Mesendoderm (in vitro differentiated cells): Measurements from ENCODE around the gene MBOAT1.

ENCODE experiments used
- DNase-seq: peaks from one replicate; pipeline ENCODE4 v3.0.0; 2013
- H2AK5ac ChIP-seq: 2 replicates; pipeline ENCODE4 v1.6.1; 2013; ENCODE audit warnings: low read length, inconsistent platforms
- H2BK120ac ChIP-seq: 2 replicates; pipeline ENCODE4 v1.6.1; 2013; ENCODE audit warnings: low read depth, mild to moderate bottlenecking, low read length, moderate library complexity, mixed read lengths
- H2BK15ac ChIP-seq: replicated peaks from 2 replicates; pipeline ENCODE4 v1.6.1; 2013; ENCODE audit warnings: low read depth, mild to moderate bottlenecking, moderate library complexity
- H2BK5ac ChIP-seq: 2 replicates; pipeline ENCODE4 v1.6.1; 2013; ENCODE audit warnings: low read length, inconsistent platforms
- H3K18ac ChIP-seq: 2 replicates; pipeline ENCODE4 v1.6.1; 2013; ENCODE audit warnings: mild to moderate bottlenecking, low read length, mixed read lengths
- H3K23ac ChIP-seq: one replicate; pipeline ENCODE4 v1.6.1; 2013; ENCODE audit warnings: low read length
- H3K27ac ChIP-seq: 2 replicates; pipeline ENCODE4 v1.5.1; 2013; ENCODE audit warnings: low read depth, mild to moderate bottlenecking, inconsistent platforms, low read length, moderate library complexity
- H3K27me3 ChIP-seq: 2 replicates; pipeline ENCODE4 v1.6.1; 2013; ENCODE audit warnings: low read length, control low read depth, mild to moderate bottlenecking, inconsistent platforms; ENCODE audit not compliant: insufficient read depth, poor library complexity
- H3K36me3 ChIP-seq: 2 replicates; pipeline ENCODE4 v1.6.1; 2013; ENCODE audit warnings: low read length, inconsistent platforms; ENCODE audit not compliant: control insufficient read depth, insufficient read depth
- H3K4ac ChIP-seq: one replicate; pipeline ENCODE4 v1.6.1; 2013; ENCODE audit warnings: low read depth, mild to moderate bottlenecking, low read length, moderate library complexity
- H3K4me1 ChIP-seq: 2 replicates; pipeline ENCODE4 v1.6.1; 2013; ENCODE audit warnings: low read depth, low read length, inconsistent platforms; ENCODE audit not compliant: control insufficient read depth
- H3K4me2 ChIP-seq: 2 replicates; pipeline ENCODE4 v1.6.1; 2013; ENCODE audit warnings: low read length
- H3K4me3 ChIP-seq: 2 replicates; pipeline ENCODE4 v1.5.1; 2013; ENCODE audit warnings: mild to moderate bottlenecking, low read length
- H3K56ac ChIP-seq: one replicate; pipeline ENCODE4 v1.6.1; 2013; ENCODE audit warnings: low read length
- H3K79me1 ChIP-seq: 2 replicates; pipeline ENCODE4 v1.6.1; 2013; ENCODE audit warnings: low read length, inconsistent platforms
- H3K79me2 ChIP-seq: 2 replicates; pipeline ENCODE4 v1.6.1; 2013; ENCODE audit warnings: mild to moderate bottlenecking, low read length; ENCODE audit not compliant: control insufficient read depth, insufficient read depth
- H3K9ac ChIP-seq: 2 replicates; pipeline ENCODE4 v1.6.1; 2013; ENCODE audit warnings: low read length, inconsistent platforms
- H4K5ac ChIP-seq: one replicate; pipeline ENCODE4 v1.6.1; 2013; ENCODE audit warnings: low read length
- H4K8ac ChIP-seq: one replicate; pipeline ENCODE4 v1.6.1; 2013; ENCODE audit warnings: low read depth, mild to moderate bottlenecking, control low read depth, low read length, moderate library complexity
- WGBS: extraction: QIAGEN DNeasy Blood & Tissue Kit; methylation state at CpG from one replicate; pipeline ENCODE4 v1.1.7; 2013; ENCODE audit warnings: low lambda C conversion rate, missing lambda C conversion rate; ENCODE audit not compliant: insufficient coverage; ENCODE audit errors: extremely low coverage; 5-methylcytosine and 5-hydroxymethylcytosine counted together

The MBOAT1 gene

GRCh38 chr6:20126102-20126752, 86.0 kb downstream of the MBOAT1 start:
- no peak overlapping the region for H2BK120ac ChIP-seq
- H3K23ac ChIP-seq = no peak overlapping the region
- no peak overlapping the region for H4K8ac ChIP-seq
- H3K4me2 ChIP-seq = no peak overlapping the region
- no peak overlapping the region for H3K4me3 ChIP-seq
- no peak overlapping the region for H2BK5ac ChIP-seq
- no peaks in the 10 kb centered on the region for H3K79me1 ChIP-seq
- no peaks in the 10 kb centered on the region for H3K27me3 ChIP-seq
- no peak overlapping the region for H3K18ac ChIP-seq
- H2AK5ac ChIP-seq = no peak overlapping the region
- no peak overlapping the region for H3K27ac ChIP-seq
- H2BK15ac ChIP-seq = no peak overlapping the region
- H3K9ac ChIP-seq = no peak overlapping the region
- DNase-seq = no peak
- WGBS = no CpG with 5 or more reads among the region's 3 CpGs
- no peak overlapping the region for H4K5ac ChIP-seq
- no peak overlapping the region for H3K56ac ChIP-seq
- no peaks in the 10 kb centered on the region for H3K36me3 ChIP-seq
- no peaks in the 10 kb centered on the region for H3K79me2 ChIP-seq
- no peak overlapping the region for H3K4ac ChIP-seq
- peaks cover 2% of the 10 kb centered on the region for H3K4me1 ChIP-seq

- Histone ChIP-seq H2BK15ac (no peak overlapping the region), H3K4me1 (peaks cover 2% of the 10 kb centered on the region), H3K36me3 (no peaks in the 10 kb centered on the region)
Measured at GRCh38 chr6:20124545-20124944, 87.7 kb downstream of the MBOAT1 start.

GRCh38 chr6:20119485-20119884, 92.8 kb downstream of the MBOAT1 start:
- H3K79me2 ChIP-seq = no peaks in the 10 kb centered on the region
- no peak overlapping the region for H2BK120ac ChIP-seq
- H3K18ac ChIP-seq = no peak overlapping the region
- H2AK5ac ChIP-seq = no peak overlapping the region
- no CpG with 5 or more reads among the region's 6 CpGs for WGBS
- no peak overlapping the region for H2BK15ac ChIP-seq
- H2BK5ac ChIP-seq = no peak overlapping the region
- DNase-seq = no peak
- no peaks in the 10 kb centered on the region for H3K4me1 ChIP-seq
- no peaks in the 10 kb centered on the region for H3K79me1 ChIP-seq
- no peak overlapping the region for H4K5ac ChIP-seq
- H3K4me2 ChIP-seq = no peak overlapping the region
- H3K36me3 ChIP-seq = no peaks in the 10 kb centered on the region
- no peak overlapping the region for H3K27ac ChIP-seq
- no peak overlapping the region for H3K4ac ChIP-seq
- no peak overlapping the region for H3K56ac ChIP-seq
- no peak overlapping the region for H3K9ac ChIP-seq
- H4K8ac ChIP-seq = no peak overlapping the region
- no peak overlapping the region for H3K4me3 ChIP-seq
- no peak overlapping the region for H3K23ac ChIP-seq
- no peaks in the 10 kb centered on the region for H3K27me3 ChIP-seq

More at GRCh38 chr6:20124545-20124944, 87.7 kb downstream of the MBOAT1 start:
- Histone ChIP-seq H2BK5ac (no peak overlapping the region), H3K27ac (no peak overlapping the region), H3K23ac (no peak overlapping the region), H3K4ac (no peak overlapping the region), H3K9ac (no peak overlapping the region), H3K79me2 (no peaks in the 10 kb centered on the region), H3K79me1 (no peaks in the 10 kb centered on the region), H3K56ac (no peak overlapping the region), H3K27me3 (no peaks in the 10 kb centered on the region), H2BK120ac (no peak overlapping the region), H4K8ac (no peak overlapping the region), H3K4me3 (no peak overlapping the region), H2AK5ac (no peak overlapping the region), H3K18ac (no peak overlapping the region), H4K5ac (no peak overlapping the region), H3K4me2 (no peak overlapping the region)
- WGBS = no CpG with 5 or more reads among the region's 3 CpGs
- DNase-seq = no peak

DNA sequence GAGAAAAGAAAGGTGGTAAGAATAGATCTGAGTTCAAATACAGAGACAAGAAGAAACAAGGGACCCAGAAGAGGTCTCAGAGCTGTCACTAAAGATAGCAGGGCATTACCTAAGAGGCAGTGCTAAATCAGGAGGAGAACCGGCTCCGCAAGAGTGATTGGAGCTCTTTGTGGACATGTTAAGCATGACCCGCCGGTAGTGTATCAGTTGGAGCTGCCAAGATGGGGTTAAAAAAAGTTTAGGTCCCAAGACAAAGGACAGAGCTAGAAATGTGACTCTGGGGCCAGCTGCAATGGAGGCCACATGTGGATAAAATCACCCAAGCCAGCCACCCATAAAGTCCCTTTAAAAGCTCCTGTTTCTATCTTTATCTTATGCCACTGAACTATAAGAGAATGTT, 93.4 kb downstream of the MBOAT1 start:
- Histone ChIP-seq H3K27me3 (no peaks in the 10 kb centered on the region), H3K79me2 (no peaks in the 10 kb centered on the region), H4K5ac (no peak overlapping the region), H2AK5ac (no peak overlapping the region), H3K27ac (no peak overlapping the region), H3K23ac (no peak overlapping the region), H3K79me1 (no peaks in the 10 kb centered on the region), H3K9ac (no peak overlapping the region), H3K36me3 (no peaks in the 10 kb centered on the region), H3K4me1 (no peaks in the 10 kb centered on the region), H3K18ac (no peak overlapping the region), H2BK5ac (no peak overlapping the region), H2BK120ac (no peak overlapping the region), H2BK15ac (no peak overlapping the region), H4K8ac (no peak overlapping the region), H3K56ac (no peak overlapping the region), H3K4ac (no peak overlapping the region), H3K4me2 (no peak overlapping the region), H3K4me3 (no peak overlapping the region)
- no CpG with 5 or more reads among the region's 4 CpGs for WGBS
- DNase-seq = no peak

DNA sequence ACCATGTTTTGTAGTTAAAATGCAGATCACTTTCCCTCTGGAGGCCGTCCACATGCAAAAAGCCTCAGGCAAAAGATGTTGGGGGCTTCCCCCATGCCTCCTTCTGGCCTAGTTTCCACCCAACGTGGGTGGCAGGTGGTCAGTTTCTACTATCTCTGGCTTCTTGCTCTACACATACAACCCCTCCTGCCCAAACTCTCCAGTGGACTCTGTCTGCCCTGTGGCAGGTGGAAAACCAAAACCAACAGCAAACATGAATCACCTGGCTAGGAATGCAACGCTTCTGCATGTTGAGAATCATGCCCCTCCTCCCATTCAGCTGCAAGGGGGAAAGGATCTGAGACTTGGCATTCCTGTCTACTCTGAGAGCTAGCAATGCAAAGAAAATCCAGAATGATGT, 94.8 kb downstream of the MBOAT1 start:
- Histone ChIP-seq H3K9ac (no peak overlapping the region), H2BK5ac (no peak overlapping the region), H3K79me2 (no peaks in the 10 kb centered on the region), H3K4me1 (no peaks in the 10 kb centered on the region), H4K5ac (no peak overlapping the region), H3K23ac (no peak overlapping the region), H3K4ac (no peak overlapping the region), H3K56ac (no peak overlapping the region), H3K4me2 (no peak overlapping the region), H2BK120ac (no peak overlapping the region), H2AK5ac (no peak overlapping the region), H3K79me1 (no peaks in the 10 kb centered on the region), H3K18ac (peak overlapping the region; percentile 14), H2BK15ac (no peak overlapping the region), H3K36me3 (no peaks in the 10 kb centered on the region), H3K4me3 (no peak overlapping the region), H3K27ac (no peak overlapping the region), H4K8ac (no peak overlapping the region), H3K27me3 (no peaks in the 10 kb centered on the region)
- WGBS = no CpG with 5 or more reads among the region's 3 CpGs
- peak; percentile 88 for DNase-seq

GRCh38 chr6:20116792-20117191, 95.5 kb downstream of the MBOAT1 start:
- Histone ChIP-seq H2BK5ac (no peak overlapping the region), H3K56ac (no peak overlapping the region), H3K4me3 (no peak overlapping the region), H3K9ac (no peak overlapping the region), H3K4me1 (no peaks in the 10 kb centered on the region), H3K79me1 (no peaks in the 10 kb centered on the region), H3K23ac (no peak overlapping the region), H2BK15ac (no peak overlapping the region), H3K36me3 (no peaks in the 10 kb centered on the region), H2AK5ac (no peak overlapping the region), H3K4ac (no peak overlapping the region), H3K27me3 (no peaks in the 10 kb centered on the region), H3K4me2 (no peak overlapping the region), H2BK120ac (no peak overlapping the region), H3K79me2 (no peaks in the 10 kb centered on the region), H3K18ac (no peak overlapping the region), H3K27ac (no peak overlapping the region), H4K8ac (no peak overlapping the region), H4K5ac (no peak overlapping the region)
- no CpG with 5 or more reads among the region's 7 CpGs for WGBS
- DNase-seq = no peak
